BJ (cell line): ENCODE measurements around the gene THEM4. TPM values are rescaled to one million over a fixed set of nuclear protein-coding genes. Genes with fewer than 3 reads are reported as not detected.

Experiments used
- CTCF ChIA-PET: fragments of 350-600 bp; formaldehyde crosslinking; extraction: SDS; loops from one replicate; lab custom pipeline; 2021; ENCODE audit warnings: antibody characterized with exemption, inconsistent platforms; lab: Yijun Ruan, JAX
- POLR2A ChIA-PET: fragments of 300-600 bp; sonication (Branson Sonifier 250); formaldehyde crosslinking; extraction: SDS; loops from one replicate; lab custom pipeline; 2021; ENCODE audit warnings: antibody characterized with exemption; lab: Charles Lee
- DNase-seq: peaks from one replicate; pipeline ENCODE4 v3.0.0-alpha.2; 2011; ENCODE audit warnings: low read depth
- H3K27me3 ChIP-seq: 2 replicates; pipeline ENCODE4 v1.6.0; 2011; ENCODE audit warnings: low read length; ENCODE audit not compliant: control insufficient read depth, insufficient read depth
- H3K36me3 ChIP-seq: 2 replicates; pipeline ENCODE4 v1.5.1; 2011; ENCODE audit warnings: low read length; ENCODE audit not compliant: control insufficient read depth, insufficient read depth
- H3K4me3 ChIP-seq: 2 replicates; pipeline ENCODE4 v1.5.1; 2011; ENCODE audit warnings: low read depth, mild to moderate bottlenecking, control low read depth, low read length
- CTCF ChIP-seq: IDR thresholded peaks from 2 replicates; pipeline ENCODE4 v1.5.1; 2011; ENCODE audit warnings: low read depth, mild to moderate bottlenecking, control low read depth, inconsistent platforms, low read length, moderate library complexity; ENCODE audit not compliant: insufficient read depth
- polyA plus RNA-seq: library from polyadenylated mRNA; depleted of rRNA; stranded (reverse); fragments of >200 nt; gene quantifications from 2 replicates; pipeline ENCODE4 v1.2.3, GENCODE V29; 2011

The THEM4 gene
- polyA plus RNA-seq, 1 experiment: 11.7 TPM

GRCh38 chr1:151840421-151840820, 68.9 kb downstream of the THEM4 start:
- H3K27me3 ChIP-seq: peaks cover 26% of the 10 kb centered on the region
- H3K4me3 ChIP-seq: no peak overlapping the region
- H3K36me3 ChIP-seq: no peaks in the 10 kb centered on the region
- DNase-seq: no peak
- ChIA-PET CTCF (no interaction called here), POLR2A (no interaction called here)
- TF ChIP-seq CTCF: no peak

GRCh38 chr1:151839457-151840403, 69.6 kb downstream of the THEM4 start, which contains the start of gene C2CD4D:
C2CD4D (minus strand) TSS chr1:151839820; CDS start chr1:151838989, 831 bp downstream.
- POLR2A ChIA-PET: no interaction called here

GRCh38 chr1:151839082-151839412, 70.3 kb downstream of the THEM4 start:
- H3K4me3 ChIP-seq: no peak overlapping the region
- POLR2A ChIA-PET: no interaction called here
- CTCF ChIA-PET: no interaction called here
- peaks cover 22% of the 10 kb centered on the region for H3K27me3 ChIP-seq
- TF ChIP-seq CTCF: no peak
- no peaks in the 10 kb centered on the region for H3K36me3 ChIP-seq
- no peak for DNase-seq

More at GRCh38 chr1:151839457-151840403, 69.6 kb downstream of the THEM4 start, which contains the start of gene C2CD4D:
- Histone ChIP-seq H3K4me3 (0 out of 2 replicates have a peak within 1 kb of the TSS, but pooled peaks have one; percentile 8), H3K27me3 (peaks cover 22% of the 10 kb centered on the region), H3K36me3 (no peaks in the 10 kb centered on the region)
- no peak for DNase-seq
- no peak for TF ChIP-seq CTCF
- CTCF ChIA-PET: no interaction called here

GRCh38 chr1:151838222-151839081, 70.9 kb downstream of the THEM4 start:
- DNase-seq: no peak
- ChIA-PET POLR2A (no interaction called here), CTCF (no interaction called here)
- no peaks in the 10 kb centered on the region for H3K36me3 ChIP-seq
- TF ChIP-seq CTCF: no peak
- peak overlapping the region; percentile 27; the same call in 1 of the 2 replicates for H3K4me3 ChIP-seq
- H3K27me3 ChIP-seq: peaks cover 24% of the 10 kb centered on the region

- CTCF ChIA-PET: no interaction called here
- POLR2A ChIA-PET: no interaction called here
- TF ChIP-seq CTCF: no peak
- no peak for DNase-seq
- Histone ChIP-seq H3K27me3 (peaks cover 25% of the 10 kb centered on the region), H3K4me3 (no peak overlapping the region), H3K36me3 (no peaks in the 10 kb centered on the region)
These were observed 71.5 kb downstream of the THEM4 start for GRCh38 chr1:151837884-151838221.
